Amniotic epithelial cell (primary cell): ENCODE results near the gene KERA.

Experiments
- DNase-seq: peaks from one replicate; pipeline ENCODE4 v3.0.0-alpha.2; 2010; ENCODE audit warnings: low read depth

Gene KERA

GRCh38 chr12:91009319-91009950, 48.4 kb downstream of the KERA start:
- DNase-seq: no peak

- DNase-seq: no peak
Observed at GRCh38 chr12:91007531-91008290, 50.1 kb downstream of the KERA start.

GRCh38 chr12:91004872-91005271, 53.0 kb downstream of the KERA start, which contains the start of gene EPYC:
Gene EPYC (minus strand): TSS chr12:91004972. CDS start chr12:91002565, 2,407 bp downstream.
- no peak for DNase-seq

GRCh38 chr12:91003737-91004136, 54.1 kb downstream of the KERA start:
- no peak for DNase-seq

GRCh38 chr12:91001306-91001705, 56.5 kb downstream of the KERA start:
- DNase-seq: no peak
